GM23248 (cell line): ENCODE measurements around the gene TNFRSF13B. TPM values are rescaled to one million over a fixed set of nuclear protein-coding genes. Genes with fewer than 3 reads are reported as not detected.
"Not testable (repeated sequence)": the region's sequence is repeated elsewhere in the genome, so short reads cannot be mapped to it uniquely, and the experiment has no call there.

Experiments used
- DNase-seq: peaks from one replicate; pipeline ENCODE4 v3.0.0-alpha.2; 2015
- H2AFZ ChIP-seq: fragments of 200-600 bp; sonication (generic); 2 replicates; pipeline ENCODE4 v1.6.1; 2016; ENCODE audit warnings: antibody characterized with exemption
- H3F3A ChIP-seq: fragments of 200-600 bp; sonication (generic); 2 replicates; pipeline ENCODE4 v1.6.1; 2016; ENCODE audit warnings: mild to moderate bottlenecking, antibody characterized with exemption, mixed run types; ENCODE audit not compliant: insufficient read depth
- H3K27ac ChIP-seq: fragments of 200-600 bp; sonication (generic); 2 replicates; pipeline ENCODE4 v1.5.1; 2016; ENCODE audit warnings: mild to moderate bottlenecking
- H3K27me3 ChIP-seq: fragments of 200-600 bp; sonication (generic); replicated peaks from 2 replicates; pipeline ENCODE4 v1.6.1; 2016; ENCODE audit warnings: mild to moderate bottlenecking; ENCODE audit not compliant: insufficient read depth
- H3K36me3 ChIP-seq: fragments of 200-600 bp; sonication (generic); 2 replicates; pipeline ENCODE4 v1.6.1; 2016; ENCODE audit warnings: low read depth, mild to moderate bottlenecking
- H3K4me1 ChIP-seq: fragments of 200-600 bp; sonication (generic); 2 replicates; pipeline ENCODE4 v1.6.1; 2016; ENCODE audit warnings: mild to moderate bottlenecking; ENCODE audit not compliant: insufficient read depth
- H3K4me2 ChIP-seq: fragments of 200-600 bp; sonication (generic); one replicate; pipeline ENCODE4 v1.6.1; 2016; ENCODE audit warnings: mild to moderate bottlenecking; ENCODE audit not compliant: unreplicated experiment
- H3K4me3 ChIP-seq: fragments of 200-600 bp; sonication (generic); 2 replicates; pipeline ENCODE4 v1.5.1; 2016; ENCODE audit warnings: mild to moderate bottlenecking
- H3K79me2 ChIP-seq: fragments of 200-600 bp; sonication (generic); 2 replicates; pipeline ENCODE4 v1.6.1; 2016; ENCODE audit warnings: mild to moderate bottlenecking; ENCODE audit not compliant: insufficient read depth
- H3K9ac ChIP-seq: fragments of 200-600 bp; sonication (generic); 2 replicates; pipeline ENCODE4 v1.6.1; 2016; ENCODE audit warnings: mild to moderate bottlenecking
- H3K9me2 ChIP-seq: fragments of 200-600 bp; sonication (generic); 2 replicates; pipeline ENCODE4 v1.6.1; 2016; ENCODE audit warnings: mixed run types, mild to moderate bottlenecking, moderate library complexity; ENCODE audit not compliant: insufficient read depth
- H3K9me3 ChIP-seq: fragments of 200-600 bp; sonication (generic); one replicate; pipeline ENCODE4 v1.6.1; 2017; ENCODE audit warnings: low read depth
- H4K20me1 ChIP-seq: fragments of 200-600 bp; sonication (generic); 2 replicates; pipeline ENCODE4 v1.6.0; 2016; ENCODE audit not compliant: insufficient read depth
- EZH2 ChIP-seq: fragments of 200-600 bp; sonication (generic); IDR thresholded peaks from 2 replicates; pipeline ENCODE4 v1.6.1; 2018; ENCODE audit warnings: antibody characterized with exemption, mild to moderate bottlenecking; ENCODE audit not compliant: insufficient read depth, poor library complexity, severe bottlenecking
- EZH2phosphoT487 ChIP-seq: fragments of 200-600 bp; sonication (generic); IDR thresholded peaks from 2 replicates; pipeline ENCODE4 v1.6.1; 2018; ENCODE audit warnings: antibody characterized with exemption, moderate library complexity, mild to moderate bottlenecking, low read depth; ENCODE audit not compliant: insufficient read depth
- WGBS, 2 experiments: methylation state at CpG; one replicate each; pipeline ENCODE4 v1.1.6; 2015 to 2017; ENCODE audit warnings: low lambda C conversion rate in 2 of 2, low coverage in 1 of 2; ENCODE audit errors: missing lambda C conversion rate in 2 of 2; 5-methylcytosine and 5-hydroxymethylcytosine counted together
- in situ Hi-C: fragments of 300-500 bp; cut with MboI; formaldehyde crosslinking; loops from 2 replicates; pipeline ENCODE4 v1.15.0; 2020
- polyA plus RNA-seq: library from polyadenylated mRNA; unstranded; fragments of >200 nt; fragmentation: Nextera tagmentation; extraction: Ambion mirVana; gene quantifications from 2 replicates; pipeline ENCODE4 v1.2.1, GENCODE V29; 2016
- total RNA-seq: library from RNA; depleted of rRNA; stranded (reverse); fragments of >200 nt; shearing (Covaris generic); gene quantifications from 2 replicates; pipeline ENCODE4 v1.2.3, GENCODE V29; 2014

TNFRSF13B gene
- total and polyA plus RNA-seq, 2 experiments from 2014 or later = not detected

DNA sequence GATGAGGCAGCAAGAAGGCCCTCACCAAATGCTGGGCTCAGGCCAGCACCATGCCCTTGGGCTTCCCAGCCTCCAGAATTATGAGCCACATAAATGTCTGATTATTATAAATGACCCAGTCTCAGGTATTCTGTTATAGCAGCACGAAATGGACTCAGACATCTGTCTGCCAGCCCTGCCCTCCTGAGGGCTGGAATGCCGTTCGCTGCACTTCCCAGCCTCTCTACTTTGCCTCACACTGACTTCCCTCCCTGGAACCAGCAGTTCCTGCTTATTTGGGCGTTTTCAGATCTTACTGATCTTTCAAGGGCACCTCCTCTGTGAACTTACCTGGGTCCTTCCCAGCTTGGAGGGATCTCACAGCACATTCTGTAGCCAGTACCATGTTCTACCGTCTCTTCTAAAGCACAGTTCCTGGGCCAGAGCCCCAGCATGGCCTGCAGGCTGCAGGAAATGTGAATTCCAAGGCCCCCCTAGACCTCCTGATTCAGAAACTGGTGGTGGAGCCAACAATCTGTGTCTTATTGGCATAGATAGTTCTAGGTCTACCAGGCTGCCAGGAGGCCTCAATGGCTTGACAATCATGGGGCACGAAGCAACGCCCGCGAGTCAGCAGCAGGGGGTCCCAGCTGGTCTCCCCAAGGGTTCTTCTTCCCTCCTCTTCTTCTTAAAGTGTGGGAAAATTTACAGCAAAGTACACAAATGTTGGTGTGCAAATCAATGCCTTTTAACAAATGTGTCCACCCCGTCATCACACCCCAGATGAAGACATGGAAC is 36.9 kb upstream of the TNFRSF13B start:
- not testable (repeated sequence) for H3K27ac ChIP-seq, H4K20me1 ChIP-seq, H2AFZ ChIP-seq, H3K9ac ChIP-seq, H3K4me3 ChIP-seq, DNase-seq, H3K9me2 ChIP-seq, H3K4me2 ChIP-seq, H3K36me3 ChIP-seq, H3K79me2 ChIP-seq, H3K9me3 ChIP-seq, H3K27me3 ChIP-seq
- H3K4me1 ChIP-seq = peaks cover 12% of the 10 kb centered on the region
- in situ Hi-C loops = loop anchor here (10.0 kb wide), 1 partner anchor 86 kb away; no protein-coding TSS in a partner anchor
- peaks cover 14% of the 10 kb centered on the region for H3F3A ChIP-seq
- WGBS, 2 experiments = 84 to 87% methylated on average over 10 of the region's 10 CpGs

DNA sequence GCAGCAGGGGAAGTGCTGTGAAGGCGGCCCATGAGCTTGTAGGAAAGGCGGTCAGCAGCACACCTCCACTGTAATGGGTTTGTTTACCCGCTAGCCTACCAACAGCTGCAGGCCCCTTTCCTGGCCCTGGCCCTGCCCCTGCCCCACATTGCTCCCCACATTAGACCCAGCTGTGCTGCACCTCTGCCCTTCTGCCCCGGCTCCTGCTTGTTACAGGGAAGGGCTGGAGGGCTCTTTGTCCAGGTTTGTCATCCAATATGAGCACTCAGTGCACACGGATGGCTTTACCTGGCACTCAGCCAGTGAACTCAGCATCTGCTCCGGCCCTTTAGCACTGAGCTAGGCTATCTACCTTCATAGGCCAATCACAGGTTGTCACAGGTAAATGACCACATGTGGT is 36.0 kb upstream of the TNFRSF13B start:
- not testable (repeated sequence) for H3K4me3 ChIP-seq, H3K9me2 ChIP-seq, H4K20me1 ChIP-seq, H3K79me2 ChIP-seq, H3K9ac ChIP-seq, H3K27ac ChIP-seq, H3K9me3 ChIP-seq, H3K36me3 ChIP-seq, H3K4me2 ChIP-seq, H2AFZ ChIP-seq, H3K27me3 ChIP-seq, DNase-seq
- Histone ChIP-seq H3F3A (peaks cover 14% of the 10 kb centered on the region), H3K4me1 (peaks cover 12% of the 10 kb centered on the region)
- in situ Hi-C loops = loop anchor here (10.0 kb wide), 1 partner anchor 87 kb away; no protein-coding TSS in a partner anchor
- 79 to 87% methylated on average over 4 to 5 of the region's 6 CpGs for WGBS, 2 experiments

DNA sequence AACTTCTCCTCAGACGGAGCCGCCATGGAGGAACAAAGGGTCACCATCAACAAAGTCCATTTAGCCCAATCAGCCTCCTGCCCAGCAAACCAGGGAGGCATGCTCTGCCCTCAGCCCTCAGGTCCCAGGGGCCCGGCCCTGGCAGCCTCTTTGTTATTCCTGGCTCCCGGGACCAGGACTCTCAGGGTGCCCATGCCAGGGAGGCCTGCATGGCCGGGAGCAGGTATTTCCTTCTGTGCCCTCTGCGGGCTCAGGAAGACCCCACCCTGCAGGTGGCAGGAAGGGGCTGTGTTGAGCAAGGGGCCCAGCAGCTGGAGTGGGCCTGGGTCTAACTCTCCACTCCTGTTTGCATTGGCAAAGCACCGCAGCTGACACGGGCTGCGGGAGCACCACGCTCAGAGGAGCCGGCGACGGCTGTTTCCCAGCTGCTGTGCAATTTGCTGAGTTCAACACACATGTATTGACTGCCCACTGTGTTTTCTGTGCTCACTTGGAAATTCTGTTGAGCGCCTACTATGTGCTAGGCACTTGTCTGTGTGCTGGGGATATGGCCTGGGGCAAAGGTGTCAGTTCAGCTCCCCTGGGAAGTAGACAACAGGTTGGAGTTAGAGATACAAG is 33.2 kb upstream of the TNFRSF13B start:
- in situ Hi-C loops = loop anchor here (10.0 kb wide), 1 partner anchor 90 kb away; no protein-coding TSS in a partner anchor
- not testable (repeated sequence) for H3K9me3 ChIP-seq, H2AFZ ChIP-seq, H3K27ac ChIP-seq, H3K4me3 ChIP-seq, DNase-seq, H3K9ac ChIP-seq, H3K9me2 ChIP-seq, H4K20me1 ChIP-seq, H3K36me3 ChIP-seq, H3K4me2 ChIP-seq, H3K79me2 ChIP-seq, H3K27me3 ChIP-seq
- peaks cover 14% of the 10 kb centered on the region for H3F3A ChIP-seq
- peaks cover 12% of the 10 kb centered on the region for H3K4me1 ChIP-seq
- 90 to 93% methylated on average over 12 to 14 of the region's 14 CpGs for WGBS, 2 experiments

DNA sequence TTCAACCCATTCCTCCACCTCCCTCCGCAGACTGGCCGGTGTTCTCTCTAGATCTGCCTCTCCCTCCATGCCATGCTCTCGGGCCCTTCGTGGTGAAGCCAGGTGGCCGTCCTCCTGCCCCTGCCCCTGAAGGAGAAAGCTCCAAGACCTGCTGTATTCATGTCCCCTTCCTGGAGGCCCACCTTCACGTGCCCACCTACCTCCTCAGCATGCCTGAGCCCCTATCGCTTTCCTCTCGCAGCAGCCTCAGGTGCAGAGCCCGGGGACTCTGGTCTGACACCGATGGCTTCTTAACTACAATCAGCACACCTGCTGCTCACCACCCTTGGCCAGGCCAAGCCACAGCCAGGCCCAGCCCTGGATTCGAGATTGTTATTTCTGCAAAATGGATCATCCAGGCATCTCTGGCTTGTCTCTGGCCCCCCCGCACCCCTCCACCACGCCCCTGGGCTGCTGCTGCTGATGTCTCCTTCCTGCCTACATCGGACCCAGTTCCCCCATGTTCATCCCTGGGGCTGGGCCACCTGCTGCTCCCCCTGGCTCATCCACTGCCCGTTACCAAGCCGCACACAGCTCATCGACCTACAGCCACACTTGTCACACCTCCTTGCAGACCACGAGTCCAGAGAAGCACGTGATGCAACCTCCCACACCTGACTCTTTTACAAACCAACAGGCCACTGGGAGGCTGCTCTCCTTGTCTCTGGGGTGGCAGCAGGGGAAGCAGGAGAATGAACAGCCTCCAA is 32.5 kb upstream of the TNFRSF13B start:
- Histone ChIP-seq H3K4me3 (no peak overlapping the region), H2AFZ (no peak overlapping the region), H3K79me2 (no peaks in the 10 kb centered on the region), H3K27me3 (no peaks in the 10 kb centered on the region), H3K9me2 (no peaks in the 10 kb centered on the region), H3K4me2 (no peak overlapping the region), H3K4me1 (peaks cover 7% of the 10 kb centered on the region; the same call in 1 of the 2 replicates), H3K27ac (no peak overlapping the region), H3K9ac (no peak overlapping the region), H3F3A (peaks cover 8% of the 10 kb centered on the region), H4K20me1 (no peaks in the 10 kb centered on the region), H3K36me3 (no peaks in the 10 kb centered on the region), H3K9me3 (no peaks in the 10 kb centered on the region)
- TF ChIP-seq EZH2phosphoT487 = no peak
- TF ChIP-seq EZH2 = no peak
- in situ Hi-C loops = loop anchor here (10.0 kb wide), 1 partner anchor 90 kb away; no protein-coding TSS in a partner anchor
- WGBS, 2 experiments = 79% methylated on average over 18 to 19 of the region's 19 CpGs
- no peak for DNase-seq

DNA sequence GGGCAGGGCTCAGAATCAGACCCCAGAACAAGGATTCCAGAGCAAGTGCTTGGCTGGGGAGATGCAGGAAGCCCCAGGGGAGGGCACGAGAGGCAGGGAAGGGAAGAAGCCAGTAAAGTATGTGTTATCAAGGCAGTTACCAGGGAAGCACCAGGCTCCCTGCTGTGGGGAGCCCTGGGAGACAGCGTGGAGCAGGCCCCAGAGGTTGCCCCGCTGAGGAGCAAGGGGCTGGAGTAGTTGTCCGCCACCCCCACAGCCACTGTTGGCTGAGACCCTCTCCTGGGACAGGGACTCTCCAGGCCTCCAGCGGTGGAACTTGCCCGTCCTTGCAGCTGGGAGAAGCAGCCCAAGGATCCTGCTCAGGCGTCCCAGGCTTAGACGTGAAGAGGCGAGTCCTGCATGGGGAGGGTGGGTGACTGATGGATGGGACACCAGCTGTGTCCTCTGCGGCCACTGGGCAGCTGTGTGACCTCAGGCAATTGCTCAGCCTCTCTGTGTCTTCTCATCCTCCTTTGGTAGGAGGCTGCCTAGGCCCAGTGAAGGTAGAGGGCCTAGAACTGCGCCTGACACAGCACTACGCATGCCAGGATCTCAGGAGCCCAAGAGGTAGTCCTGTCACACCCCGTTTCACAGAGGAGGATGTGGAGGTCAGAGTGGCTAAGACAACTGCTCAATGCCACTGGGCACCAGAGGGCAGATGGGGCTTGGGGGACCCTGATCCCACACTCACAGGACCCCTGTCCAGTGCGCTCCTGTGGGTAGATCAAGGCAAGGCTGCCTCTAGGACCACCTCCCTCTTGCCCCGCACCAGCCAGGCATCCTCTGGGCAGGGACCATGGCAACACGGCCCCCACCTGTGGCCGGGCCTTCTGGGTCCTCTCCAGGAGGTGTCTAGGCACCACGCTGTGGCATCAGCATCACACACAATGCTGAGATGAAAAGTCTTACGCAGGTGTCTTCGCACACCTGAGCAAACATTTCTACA is 31.1 kb upstream of the TNFRSF13B start:
- H3K4me3 ChIP-seq, H3K27ac ChIP-seq, H3K4me1 ChIP-seq, H2AFZ ChIP-seq, H4K20me1 ChIP-seq, H3K79me2 ChIP-seq, H3F3A ChIP-seq, H3K9me3 ChIP-seq, H3K9me2 ChIP-seq, DNase-seq, H3K27me3 ChIP-seq, H3K36me3 ChIP-seq, H3K9ac ChIP-seq, H3K4me2 ChIP-seq: not testable (repeated sequence)
- in situ Hi-C loops = loop anchor here (10.0 kb wide), 1 partner anchor 92 kb away; no protein-coding TSS in a partner anchor
- WGBS, 2 experiments = 90 to 92% methylated on average over 20 of the region's 20 CpGs
